Pericardium fibroblast (primary cell): ENCODE results near the gene FBXW12. TPM values are rescaled to one million over a fixed set of nuclear protein-coding genes. Genes with fewer than 3 reads are reported as not detected.

Experiments
- total RNA-seq: library from RNA; depleted of rRNA; stranded (reverse); fragments of >200 nt; gene quantifications from 2 replicates; pipeline ENCODE4 v1.2.3, GENCODE V29; 2015

Gene FBXW12
- total RNA-seq = not detected in 2 replicates

GRCh38 chr3:48371651-48372376 is at the start of gene FBXW12:
TSS of gene FBXW12 (plus strand) at chr3:48372219. CDS start at chr3:48372768, 549 bp downstream.

GRCh38 chr3:48333346-48334245 is 38.4 kb upstream of the FBXW12 start, which contains the start of gene SPINK8:
TSS of gene SPINK8 (minus strand) at chr3:48333661. CDS start at chr3:48328341, 5,320 bp downstream.

DNA sequence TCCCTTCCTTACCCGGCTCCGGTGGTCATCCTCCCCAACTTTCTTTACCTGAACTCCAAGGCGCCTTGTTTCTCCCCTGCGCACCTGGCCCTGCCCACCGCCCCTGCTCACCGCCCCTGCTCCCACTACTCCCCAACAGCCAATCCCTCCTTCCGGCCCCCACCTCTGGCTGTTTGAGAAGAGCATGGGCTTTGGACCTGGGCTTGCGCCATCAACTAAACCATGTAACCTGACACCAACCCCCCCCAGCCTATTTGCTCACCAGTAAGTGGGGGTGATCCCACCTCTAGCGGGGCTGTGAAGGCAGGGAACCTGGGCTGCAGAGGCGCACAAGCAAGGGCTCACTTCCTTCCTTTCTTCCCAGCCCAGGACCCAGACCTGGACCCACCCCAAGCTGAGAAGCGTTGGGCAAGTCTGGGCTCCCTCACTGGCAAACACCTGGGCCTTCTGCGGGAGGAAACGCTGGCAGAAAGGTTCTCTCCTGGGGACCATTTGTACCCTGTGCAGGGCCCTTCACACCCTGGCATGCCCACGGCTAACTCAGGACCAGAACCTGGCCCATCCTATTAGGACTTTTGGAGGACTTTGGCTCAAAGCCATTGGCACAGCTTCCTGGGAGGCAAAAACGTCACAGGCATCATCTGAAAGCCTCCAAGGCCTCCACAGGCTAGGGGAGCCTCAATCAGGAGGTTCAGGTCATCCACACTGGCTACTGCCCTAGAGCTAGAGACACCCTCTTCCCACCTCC is 58.1 kb downstream of the FBXW12 start, which contains the start of gene PLXNB1:
PLXNB1 (minus strand) TSS at position 127 of the 748 bp plus-strand sequence. CDS start 5,475 bp downstream, outside the sequence.

DNA sequence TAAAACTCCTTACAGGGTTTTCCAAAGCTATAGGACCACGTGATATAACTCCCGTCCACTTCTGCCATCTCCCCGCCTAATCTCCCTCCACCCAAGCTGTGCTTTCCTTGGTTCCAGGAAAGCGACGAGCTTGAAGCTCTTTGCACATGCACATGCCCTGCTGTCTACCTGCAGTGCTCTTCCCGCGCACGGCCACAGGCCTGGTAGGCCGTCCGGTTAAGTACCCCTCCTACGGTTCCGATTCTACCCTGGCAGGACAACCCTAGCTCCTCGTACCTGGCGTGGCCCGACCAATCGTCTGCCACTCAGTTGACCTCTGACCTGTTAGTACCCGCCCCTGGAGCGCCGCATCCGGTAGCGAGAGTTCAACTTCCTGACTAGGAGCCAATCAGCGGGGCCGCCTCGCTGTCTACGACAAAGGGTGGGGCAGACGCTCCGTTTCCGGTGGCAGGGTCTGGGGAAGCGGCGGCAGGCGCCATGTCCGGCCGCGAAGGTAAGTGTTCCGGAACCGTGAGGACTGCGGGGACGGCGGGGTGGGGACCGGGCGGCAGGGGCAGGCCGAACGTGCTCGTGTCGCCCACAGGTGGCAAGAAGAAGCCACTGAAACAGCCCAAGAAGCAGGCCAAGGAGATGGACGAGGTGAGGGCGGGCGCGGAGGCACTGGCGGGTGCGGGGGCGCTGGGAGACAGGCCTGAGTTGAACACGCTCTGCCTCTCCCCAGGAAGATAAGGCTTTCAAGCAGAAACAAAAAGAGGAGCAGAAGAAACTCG is 68.0 kb downstream of the FBXW12 start, which contains the start of the genes CCDC51 and TMA7:
CCDC51 (minus strand) TSS at position 300 of the 770 bp plus-strand sequence. CDS start 4,991 bp downstream, outside the sequence.
TMA7 (plus strand) TSS at position 438 of the 770 bp plus-strand sequence; CDS start at position 478, 40 bp downstream.

Other genes starting within 250 kb of the FBXW12 start
- gene CDC25A, start 183.8 kb upstream of the FBXW12 start, total RNA-seq = 1.3 and 1.8 TPM in 2 replicates
- gene CAMP, start 148.7 kb upstream of the FBXW12 start, total RNA-seq = not detected in 2 replicates
- gene ZNF589, start 131.1 kb upstream of the FBXW12 start, total RNA-seq = 1.2 and 2.1 TPM in 2 replicates
- 19.8 and 20.5 TPM in 2 replicates for gene NME6, start 70.9 kb upstream of the FBXW12 start, total RNA-seq
- not detected in 2 replicates for gene SPINK8, start 38.6 kb upstream of the FBXW12 start, total RNA-seq
- 25.7 and 34.4 TPM in 2 replicates for gene PLXNB1, start 57.9 kb downstream of the FBXW12 start, total RNA-seq
- gene CCDC51, start 67.9 kb downstream of the FBXW12 start, total RNA-seq = 15.4 and 23.6 TPM in 2 replicates
- 416 and 436 TPM in 2 replicates for gene TMA7, start 68.0 kb downstream of the FBXW12 start, total RNA-seq
- gene ATRIP, start 74.5 kb downstream of the FBXW12 start, total RNA-seq = 4.2 and 5.2 TPM in 2 replicates
- gene SHISA5, start 132.0 kb downstream of the FBXW12 start, total RNA-seq = 153 and 189 TPM in 2 replicates
- 5.5 and 15.9 TPM in 2 replicates for gene PFKFB4, start 184.6 kb downstream of the FBXW12 start, total RNA-seq
- gene UCN2, start 191.6 kb downstream of the FBXW12 start, total RNA-seq = 0.09 TPM in 1 of 2 replicates, not detected in the other
- 11.7 and 14.5 TPM in 2 replicates for gene COL7A1, start 223.1 kb downstream of the FBXW12 start, total RNA-seq
- gene UQCRC1, start 237.4 kb downstream of the FBXW12 start, total RNA-seq = 166 and 222 TPM in 2 replicates
- not detected in 2 replicates for gene TMEM89, start 249.6 kb downstream of the FBXW12 start, total RNA-seq